ENCODE results near the gene USP54. TPM values are rescaled to one million over a fixed set of nuclear protein-coding genes. Genes with fewer than 3 reads are reported as not detected.

Gene USP54
- total RNA-seq, 2 experiments from 2014 or later, result 2.7 to 3.2 TPM

DNA sequence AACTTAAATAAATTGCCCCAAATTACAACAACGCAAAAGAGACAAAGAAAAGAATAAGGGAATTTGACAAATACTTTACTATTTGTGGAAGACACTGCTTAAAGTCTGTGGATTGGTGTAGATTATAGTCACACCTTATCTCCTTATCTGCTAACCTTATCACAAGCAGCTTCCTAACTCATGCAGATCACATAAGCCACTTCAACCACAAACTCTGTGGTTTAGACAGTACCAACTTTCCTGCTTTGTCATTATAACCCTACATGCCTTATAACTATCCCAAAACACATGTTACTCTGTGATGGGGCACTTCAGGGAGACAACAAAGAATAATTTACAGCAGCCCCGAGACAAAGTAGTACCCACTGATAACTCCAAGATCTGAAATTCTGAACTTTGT is 53.9 kb downstream of the USP54 start:
- H3K27ac ChIP-seq (ENCODE audit: low read depth in 1 of 2, low read length in 2 of 2), result no peak overlapping the region
- Mint-ChIP-seq H3K27ac (no peak overlapping the region), H3K36me3 (ENCODE audit: low read depth) (peaks cover 10% of the 10 kb centered on the region), H3K4me1 (ENCODE audit: low read depth) (peaks cover 13% of the 10 kb centered on the region), H3K4me3 (no peak overlapping the region), H3K9me3 (no peaks in the 10 kb centered on the region), H3K27me3 (peaks cover 6% of the 10 kb centered on the region)
- DNase-seq (peak in 3 of 14 experiments; percentile 13 to 25 (median 14)), ATAC-seq (ENCODE audit: poor library complexity) (peak; percentile 57)
- POLR2A ChIA-PET, result no interaction called here
- peaks cover 7% of the 10 kb centered on the region for H3K4me1 ChIP-seq (ENCODE audit: insufficient read depth, low read length)
- no peaks in the 10 kb centered on the region for H3K27me3 ChIP-seq (ENCODE audit: control insufficient read depth in 1 of 2, insufficient read depth in 2 of 2, low read length in 2 of 2)
- H3K4me3 ChIP-seq (ENCODE audit: low read length), result no peak overlapping the region
- no peaks in the 10 kb centered on the region for H3K9me3 ChIP-seq (ENCODE audit: control insufficient read depth in 1 of 2, insufficient read depth in 1 of 2, low read length in 2 of 2)
- intact Hi-C loops (cut with DNase I, micrococcal nuclease), result no loop called here
- CTCF ChIA-PET, result no interaction called here
- no peaks in the 10 kb centered on the region for H3K36me3 ChIP-seq (ENCODE audit: insufficient read depth, low read length)
- TF ChIP-seq, protein P1, sequence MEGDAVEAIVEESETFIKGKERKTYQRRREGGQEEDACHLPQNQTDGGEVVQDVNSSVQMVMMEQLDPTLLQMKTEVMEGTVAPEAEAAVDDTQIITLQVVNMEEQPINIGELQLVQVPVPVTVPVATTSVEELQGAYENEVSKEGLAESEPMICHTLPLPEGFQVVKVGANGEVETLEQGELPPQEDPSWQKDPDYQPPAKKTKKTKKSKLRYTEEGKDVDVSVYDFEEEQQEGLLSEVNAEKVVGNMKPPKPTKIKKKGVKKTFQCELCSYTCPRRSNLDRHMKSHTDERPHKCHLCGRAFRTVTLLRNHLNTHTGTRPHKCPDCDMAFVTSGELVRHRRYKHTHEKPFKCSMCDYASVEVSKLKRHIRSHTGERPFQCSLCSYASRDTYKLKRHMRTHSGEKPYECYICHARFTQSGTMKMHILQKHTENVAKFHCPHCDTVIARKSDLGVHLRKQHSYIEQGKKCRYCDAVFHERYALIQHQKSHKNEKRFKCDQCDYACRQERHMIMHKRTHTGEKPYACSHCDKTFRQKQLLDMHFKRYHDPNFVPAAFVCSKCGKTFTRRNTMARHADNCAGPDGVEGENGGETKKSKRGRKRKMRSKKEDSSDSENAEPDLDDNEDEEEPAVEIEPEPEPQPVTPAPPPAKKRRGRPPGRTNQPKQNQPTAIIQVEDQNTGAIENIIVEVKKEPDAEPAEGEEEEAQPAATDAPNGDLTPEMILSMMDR (IDR thresholded peaks at IDR 0.05), result no peak

DNA sequence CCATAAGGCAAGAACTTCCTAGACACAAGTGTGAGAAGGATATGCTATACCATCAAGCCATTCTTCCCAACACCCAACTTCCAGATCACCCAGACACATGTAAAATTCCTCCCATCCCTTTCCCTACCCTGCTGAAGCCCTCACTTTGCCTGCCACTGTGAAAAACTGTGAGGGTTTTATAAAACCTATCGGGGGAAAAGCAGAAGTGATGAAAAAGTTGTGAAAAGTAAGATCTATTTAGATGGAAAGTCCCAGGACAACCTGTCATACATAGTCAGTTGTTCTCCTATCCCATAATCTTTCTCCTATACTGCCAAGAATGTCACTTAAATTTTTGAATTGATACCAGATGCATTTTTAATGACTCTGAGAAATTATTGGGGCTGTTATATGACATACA is 56.3 kb downstream of the USP54 start:
- peaks cover 6% of the 10 kb centered on the region for H3K27me3 Mint-ChIP-seq
- peaks cover 10% of the 10 kb centered on the region for H3K36me3 Mint-ChIP-seq (ENCODE audit: low read depth)
- H3K36me3 ChIP-seq (ENCODE audit: insufficient read depth, low read length), result no peaks in the 10 kb centered on the region
- H3K9me3 Mint-ChIP-seq, result no peaks in the 10 kb centered on the region
- ATAC-seq (ENCODE audit: poor library complexity) (no peak), DNase-seq (no peak)
- H3K27me3 ChIP-seq (ENCODE audit: control insufficient read depth in 1 of 2, insufficient read depth in 2 of 2, low read length in 2 of 2), result no peaks in the 10 kb centered on the region
- no peaks in the 10 kb centered on the region for H3K9me3 ChIP-seq (ENCODE audit: control insufficient read depth in 1 of 2, insufficient read depth in 1 of 2, low read length in 2 of 2)
- TF ChIP-seq, protein P1 (IDR thresholded peaks at IDR 0.05), result no peak
- POLR2A ChIA-PET, result no interaction called here
- intact Hi-C loops (cut with DNase I, micrococcal nuclease), result no loop called here
- H3K27ac Mint-ChIP-seq, result no peak overlapping the region
- peaks cover 13% of the 10 kb centered on the region for H3K4me1 Mint-ChIP-seq (ENCODE audit: low read depth)
- no peak overlapping the region for H3K27ac ChIP-seq (ENCODE audit: low read depth in 1 of 2, low read length in 2 of 2)
- CTCF ChIA-PET, result interaction anchor here (1.1 kb wide), 1 partner anchor 109 kb away, joined by 3 read pairs; no protein-coding TSS in a partner anchor
- no peak overlapping the region for H3K4me3 ChIP-seq (ENCODE audit: low read length)
- no peak overlapping the region for H3K4me3 Mint-ChIP-seq
- peaks cover 7% of the 10 kb centered on the region for H3K4me1 ChIP-seq (ENCODE audit: insufficient read depth, low read length)

DNA sequence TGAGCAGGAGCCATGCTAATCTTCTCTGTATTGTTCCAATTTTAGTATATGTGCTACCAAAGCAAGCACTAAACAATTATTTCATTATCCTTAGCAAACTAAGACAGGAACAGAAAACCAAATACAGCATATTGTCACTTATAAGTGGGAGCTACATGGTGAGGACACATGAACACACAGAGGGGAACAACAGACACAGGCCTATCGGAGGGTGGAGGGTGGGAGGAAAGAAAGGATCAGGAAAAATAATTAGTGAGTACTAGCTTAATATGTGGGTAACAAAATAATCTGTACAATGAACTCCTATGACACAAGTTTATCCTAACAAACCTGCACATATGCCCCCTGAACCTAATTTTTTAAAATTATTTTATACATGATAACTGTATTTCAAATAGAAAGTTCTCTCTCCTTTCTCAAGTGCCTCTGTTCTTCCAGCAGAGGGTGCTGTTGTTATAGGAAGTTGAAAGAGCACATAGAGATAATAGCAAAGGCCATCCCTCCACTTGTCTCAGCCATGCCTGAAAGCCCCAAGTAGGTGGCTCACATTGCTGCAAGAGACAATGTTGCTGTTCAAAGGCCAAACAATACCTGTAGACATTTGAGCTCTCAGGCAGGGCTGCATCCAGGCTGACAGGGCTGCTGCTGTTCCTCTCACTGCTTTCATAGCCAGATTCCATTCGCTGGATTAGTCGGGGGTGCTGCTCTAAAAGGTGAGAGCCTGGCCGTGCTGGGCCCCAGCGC is 61.9 kb downstream of the USP54 start:
- no peak overlapping the region for H3K27ac Mint-ChIP-seq
- DNase-seq (peak in 13 of 14 experiments; percentile 2 to 82 (median 32)), ATAC-seq (ENCODE audit: poor library complexity) (peak; percentile 95)

More for the DNA sequence above, 61.9 kb downstream of the USP54 start:
- no peak overlapping the region for H3K4me3 Mint-ChIP-seq
- ChIA-PET CTCF (interaction anchor here (1.4 to 3.9 kb wide), 2 partner anchors 38 to 115 kb away, joined by 3 to 26 read pairs; no protein-coding TSS in a partner anchor), POLR2A (interaction anchor here (0.6 to 0.9 kb wide), 2 partner anchors 116 to 119 kb away, joined by 3 read pairs; partner anchors contain the start of gene ANXA7)
- H3K9me3 ChIP-seq (ENCODE audit: control insufficient read depth in 1 of 2, insufficient read depth in 1 of 2, low read length in 2 of 2), result no peaks in the 10 kb centered on the region
- TF ChIP-seq, protein P1 (IDR thresholded peaks at IDR 0.05), result peak; percentile 88
- no peaks in the 10 kb centered on the region for H3K4me1 Mint-ChIP-seq (ENCODE audit: low read depth)
- no peaks in the 10 kb centered on the region for H3K36me3 ChIP-seq (ENCODE audit: insufficient read depth, low read length)
- intact Hi-C loops (cut with DNase I, micrococcal nuclease), result loop anchor here (1.0 to 5.0 kb wide), 2 partner anchors 98 to 115 kb away; no protein-coding TSS in a partner anchor
- no peaks in the 10 kb centered on the region for H3K36me3 Mint-ChIP-seq (ENCODE audit: low read depth)
- no peaks in the 10 kb centered on the region for H3K27me3 ChIP-seq (ENCODE audit: control insufficient read depth in 1 of 2, insufficient read depth in 2 of 2, low read length in 2 of 2)
- no peak overlapping the region for H3K27ac ChIP-seq (ENCODE audit: low read depth in 1 of 2, low read length in 2 of 2)
- H3K4me3 ChIP-seq (ENCODE audit: low read length), result no peak overlapping the region
- H3K9me3 Mint-ChIP-seq, result no peaks in the 10 kb centered on the region
- no peaks in the 10 kb centered on the region for H3K4me1 ChIP-seq (ENCODE audit: insufficient read depth, low read length)
- H3K27me3 Mint-ChIP-seq, result no peaks in the 10 kb centered on the region
